HG03460 (cell line): ENCODE measurements around the gene C2orf72.
"Not testable (repeated sequence)": the region's sequence is repeated elsewhere in the genome, so short reads cannot be mapped to it uniquely, and the experiment has no call there.

ENCODE experiments used
- ATAC-seq: cut with Tn5 transposase; IDR thresholded peaks from one replicate; pipeline ENCODE4 v1.9.1; 2021; ENCODE audit not compliant: unreplicated experiment

Gene C2orf72

DNA sequence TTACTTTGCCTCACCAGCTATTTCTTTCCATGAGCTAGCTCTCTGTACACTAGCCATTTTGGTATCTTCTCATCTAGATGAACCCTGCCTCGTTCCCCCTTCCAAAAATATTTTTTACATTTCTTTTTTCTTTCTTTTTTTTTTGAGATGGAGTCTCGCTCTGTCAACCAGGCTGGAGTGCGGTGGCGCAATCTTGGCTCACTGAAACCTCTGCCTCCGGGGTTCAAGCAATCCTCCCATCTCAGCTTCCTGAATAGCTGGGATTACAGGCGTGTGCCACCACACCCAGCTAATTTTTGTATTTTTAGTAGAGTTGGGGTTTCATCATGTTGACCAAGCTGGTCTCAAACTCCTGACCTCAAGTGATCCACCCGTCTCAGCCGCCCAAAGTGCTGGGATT lies 30.2 kb downstream of the C2orf72 start:
- not testable (repeated sequence) for ATAC-seq

DNA sequence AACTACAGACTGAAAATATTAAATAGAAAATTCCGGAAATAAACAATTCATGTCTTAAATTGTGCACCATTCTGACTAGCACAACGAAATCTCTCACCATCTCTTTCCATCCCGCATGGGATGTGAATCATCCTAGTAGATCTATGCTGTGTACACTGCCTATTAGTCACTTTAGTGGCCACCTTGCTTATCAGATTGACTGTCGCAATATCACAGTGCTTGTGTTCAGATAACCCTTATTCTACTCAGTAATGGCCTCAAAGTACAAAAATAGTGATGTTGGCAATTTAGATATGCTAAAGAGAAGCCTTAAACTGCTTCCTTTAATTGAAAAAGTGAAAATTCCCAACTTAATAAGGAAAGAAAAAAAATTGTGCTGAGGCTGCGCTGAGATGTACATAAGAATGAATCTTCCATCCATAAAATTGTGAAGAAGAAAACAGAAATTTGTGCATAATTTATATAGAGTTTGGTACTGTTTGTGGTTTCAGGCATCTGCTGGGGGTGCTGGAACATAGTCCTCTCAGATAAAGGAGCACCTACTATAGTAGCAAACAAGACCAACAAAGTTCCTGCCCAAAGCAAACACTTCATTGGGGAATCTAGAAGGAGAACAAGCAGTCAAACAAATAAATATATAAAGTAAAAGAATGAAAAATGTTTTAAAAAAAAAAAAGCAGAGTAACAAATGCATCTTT lies 31.4 kb downstream of the C2orf72 start:
- no peak for ATAC-seq

GRCh38 chr2:231069379-231070054 lies 32.2 kb downstream of the C2orf72 start:
- no peak for ATAC-seq

DNA sequence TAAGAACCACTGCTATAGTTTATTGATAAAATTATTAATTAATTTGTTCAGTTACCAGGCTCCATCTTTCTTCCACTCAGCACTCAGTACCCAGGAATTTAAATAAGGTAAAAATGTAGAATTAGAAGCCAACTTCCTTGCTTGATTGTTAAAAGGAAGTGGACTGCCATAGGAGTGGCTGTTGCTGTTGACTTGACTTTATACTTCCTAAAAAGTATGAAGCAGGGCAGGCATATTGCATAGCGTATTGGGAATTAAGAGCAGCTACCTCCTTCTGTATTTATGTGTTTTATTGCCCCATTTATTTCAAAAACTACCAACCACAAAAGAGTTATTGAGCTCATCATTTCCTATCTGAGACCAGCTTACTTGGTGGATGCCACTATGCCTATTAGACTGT lies 47.2 kb downstream of the C2orf72 start:
- ATAC-seq: no peak

GRCh38 chr2:231088754-231089153 lies 51.4 kb downstream of the C2orf72 start:
- ATAC-seq: no peak

- ATAC-seq: no peak
Measured at GRCh38 chr2:231093933-231094332, 56.6 kb downstream of the C2orf72 start.

DNA sequence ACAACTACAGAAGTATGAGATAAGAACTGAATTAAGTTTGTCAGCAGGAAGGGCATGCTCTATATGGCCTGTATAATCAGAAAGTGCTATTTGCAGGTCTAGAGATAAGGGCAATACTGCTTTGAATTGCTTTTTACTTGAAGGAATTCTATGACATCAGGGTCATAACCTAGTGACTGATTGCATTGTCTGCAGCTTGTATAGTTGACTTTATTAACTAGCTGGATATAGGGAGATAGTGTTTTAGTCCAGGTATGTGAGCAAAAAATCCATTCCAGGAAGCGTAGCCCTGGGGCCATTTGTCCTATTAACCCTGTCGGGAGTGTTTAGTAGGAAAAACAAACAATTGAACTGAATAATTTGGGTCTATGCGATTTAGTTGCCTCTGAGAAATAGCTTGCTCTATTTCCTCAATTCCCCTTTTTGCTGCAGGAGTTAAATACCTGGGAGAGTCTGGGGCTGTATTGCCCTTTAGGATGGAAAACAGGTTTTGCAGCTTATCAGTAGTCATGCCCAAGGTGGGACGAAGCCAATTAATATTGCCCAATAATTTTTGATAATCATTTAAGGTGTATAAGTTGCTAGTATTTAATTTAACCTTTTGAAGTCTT lies 57.5 kb downstream of the C2orf72 start:
- ATAC-seq: no peak
